Loucy (cell line): Measurements from ENCODE around the gene CCDC91.

Experiments used
- EZH2phosphoT487 ChIP-seq: fragments of 200-600 bp; IDR thresholded peaks from 2 replicates; pipeline ENCODE4 v1.6.1; 2018; ENCODE audit warnings: antibody characterized with exemption, mild to moderate bottlenecking, moderate library complexity, borderline replicate concordance
- TF ChIP-seq, protein P1 (sequence below): fragments of 200-600 bp; sonication (generic); conservative IDR thresholded peaks from 2 replicates; pipeline ENCODE4 v1.5.1; 2014; ENCODE audit warnings: mild to moderate bottlenecking, antibody characterized with exemption, low read length

DNA sequence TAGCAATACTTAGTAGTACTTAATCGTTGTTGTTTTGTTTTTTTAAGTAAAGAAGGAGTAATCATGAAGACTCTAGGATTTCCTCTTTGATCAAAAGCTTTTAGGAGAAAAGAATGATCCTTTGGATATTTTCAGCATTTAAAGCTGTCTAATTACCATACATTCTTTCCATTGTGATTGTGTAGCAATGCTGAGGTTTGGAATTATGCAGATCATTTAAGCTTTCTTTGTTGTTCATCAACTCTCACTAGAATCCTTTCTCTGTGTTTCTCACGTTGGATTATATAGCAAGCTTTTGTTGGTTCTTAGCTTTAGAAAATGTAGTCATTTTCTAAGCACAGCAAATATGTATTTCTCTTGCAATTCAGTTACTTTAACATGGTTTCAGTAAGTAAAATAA, 25.8 kb downstream of the CCDC91 start:
- TF ChIP-seq, protein P1, sequence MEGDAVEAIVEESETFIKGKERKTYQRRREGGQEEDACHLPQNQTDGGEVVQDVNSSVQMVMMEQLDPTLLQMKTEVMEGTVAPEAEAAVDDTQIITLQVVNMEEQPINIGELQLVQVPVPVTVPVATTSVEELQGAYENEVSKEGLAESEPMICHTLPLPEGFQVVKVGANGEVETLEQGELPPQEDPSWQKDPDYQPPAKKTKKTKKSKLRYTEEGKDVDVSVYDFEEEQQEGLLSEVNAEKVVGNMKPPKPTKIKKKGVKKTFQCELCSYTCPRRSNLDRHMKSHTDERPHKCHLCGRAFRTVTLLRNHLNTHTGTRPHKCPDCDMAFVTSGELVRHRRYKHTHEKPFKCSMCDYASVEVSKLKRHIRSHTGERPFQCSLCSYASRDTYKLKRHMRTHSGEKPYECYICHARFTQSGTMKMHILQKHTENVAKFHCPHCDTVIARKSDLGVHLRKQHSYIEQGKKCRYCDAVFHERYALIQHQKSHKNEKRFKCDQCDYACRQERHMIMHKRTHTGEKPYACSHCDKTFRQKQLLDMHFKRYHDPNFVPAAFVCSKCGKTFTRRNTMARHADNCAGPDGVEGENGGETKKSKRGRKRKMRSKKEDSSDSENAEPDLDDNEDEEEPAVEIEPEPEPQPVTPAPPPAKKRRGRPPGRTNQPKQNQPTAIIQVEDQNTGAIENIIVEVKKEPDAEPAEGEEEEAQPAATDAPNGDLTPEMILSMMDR, result no peak
- no peak for TF ChIP-seq EZH2phosphoT487
